ENCODE measurements around the gene MIDN. TPM values are rescaled to one million over a fixed set of nuclear protein-coding genes. Genes with fewer than 3 reads are reported as not detected.

MIDN gene
- total and polyA plus RNA-seq, 2 of the 4 experiments (the other 2 are of a cell fraction) = 2.5 to 26.0 TPM

GRCh38 chr19:1274852-1275259 is 26.5 kb downstream of the MIDN start:
- peak overlapping the region; percentile 96 for H2AFZ ChIP-seq (replicated peaks; ENCODE audit: low read length, poor library complexity)
- no peak overlapping the region for H3K14ac ChIP-seq (replicated peaks; ENCODE audit: low read depth, low read length)
- H3K79me1 ChIP-seq (ENCODE audit: low read depth in 1 of 2, low read length in 2 of 2) = peaks cover 22 to 67% of the 10 kb centered on the region in 2 experiments; a peak in 3 of 4 replicates
- ATAC-seq (ENCODE audit: low read depth) = peak; percentile 1
- peak overlapping the region; percentile 58 for H3K9ac ChIP-seq (ENCODE audit: low read depth, low read length)
- peak overlapping the region; percentile 31 for H3K4me3 ChIP-seq (ENCODE audit: insufficient read depth, low read depth, low read length)
- H3K27ac ChIP-seq (ENCODE audit: insufficient read depth, low read length) = peak overlapping the region; percentile 75
- no peak for TF ChIP-seq MAFK (IDR thresholded peaks at IDR 0.05; ENCODE audit: low read depth, low read length)
- no peak for TF ChIP-seq NFE2L2 (IDR thresholded peaks at IDR 0.05; ENCODE audit: low read depth, low read length)
- TF ChIP-seq CHD1 (IDR thresholded peaks at IDR 0.05; ENCODE audit: low read depth, low read length) = no peak
- TF ChIP-seq, protein P1, sequence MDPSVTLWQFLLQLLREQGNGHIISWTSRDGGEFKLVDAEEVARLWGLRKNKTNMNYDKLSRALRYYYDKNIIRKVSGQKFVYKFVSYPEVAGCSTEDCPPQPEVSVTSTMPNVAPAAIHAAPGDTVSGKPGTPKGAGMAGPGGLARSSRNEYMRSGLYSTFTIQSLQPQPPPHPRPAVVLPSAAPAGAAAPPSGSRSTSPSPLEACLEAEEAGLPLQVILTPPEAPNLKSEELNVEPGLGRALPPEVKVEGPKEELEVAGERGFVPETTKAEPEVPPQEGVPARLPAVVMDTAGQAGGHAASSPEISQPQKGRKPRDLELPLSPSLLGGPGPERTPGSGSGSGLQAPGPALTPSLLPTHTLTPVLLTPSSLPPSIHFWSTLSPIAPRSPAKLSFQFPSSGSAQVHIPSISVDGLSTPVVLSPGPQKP (IDR thresholded peaks at IDR 0.05; ENCODE audit: borderline replicate concordance, low read depth, low read length) = no peak
- TF ChIP-seq, protein P2, sequence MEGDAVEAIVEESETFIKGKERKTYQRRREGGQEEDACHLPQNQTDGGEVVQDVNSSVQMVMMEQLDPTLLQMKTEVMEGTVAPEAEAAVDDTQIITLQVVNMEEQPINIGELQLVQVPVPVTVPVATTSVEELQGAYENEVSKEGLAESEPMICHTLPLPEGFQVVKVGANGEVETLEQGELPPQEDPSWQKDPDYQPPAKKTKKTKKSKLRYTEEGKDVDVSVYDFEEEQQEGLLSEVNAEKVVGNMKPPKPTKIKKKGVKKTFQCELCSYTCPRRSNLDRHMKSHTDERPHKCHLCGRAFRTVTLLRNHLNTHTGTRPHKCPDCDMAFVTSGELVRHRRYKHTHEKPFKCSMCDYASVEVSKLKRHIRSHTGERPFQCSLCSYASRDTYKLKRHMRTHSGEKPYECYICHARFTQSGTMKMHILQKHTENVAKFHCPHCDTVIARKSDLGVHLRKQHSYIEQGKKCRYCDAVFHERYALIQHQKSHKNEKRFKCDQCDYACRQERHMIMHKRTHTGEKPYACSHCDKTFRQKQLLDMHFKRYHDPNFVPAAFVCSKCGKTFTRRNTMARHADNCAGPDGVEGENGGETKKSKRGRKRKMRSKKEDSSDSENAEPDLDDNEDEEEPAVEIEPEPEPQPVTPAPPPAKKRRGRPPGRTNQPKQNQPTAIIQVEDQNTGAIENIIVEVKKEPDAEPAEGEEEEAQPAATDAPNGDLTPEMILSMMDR (conservative IDR thresholded peaks at IDR 0.05; ENCODE audit: low read depth, low read length) = no peak
- no peak for TF ChIP-seq MXI1 (IDR thresholded peaks at IDR 0.05; ENCODE audit: borderline replicate concordance, low read depth, low read length)
- TF ChIP-seq SMC3 (IDR thresholded peaks at IDR 0.05; ENCODE audit: low read depth, low read length) = no peak
- no peak for TF ChIP-seq FOS (IDR thresholded peaks at IDR 0.05; ENCODE audit: low read depth, low read length)
- TF ChIP-seq CEBPB (IDR thresholded peaks at IDR 0.05; ENCODE audit: low read depth, low read length) = no peak
- no peak for TF ChIP-seq MAZ (IDR thresholded peaks at IDR 0.05; ENCODE audit: borderline replicate concordance, low read depth, low read length)
- peak overlapping the region; percentile 34 for H3K4ac ChIP-seq (ENCODE audit: low read depth, low read length)
- no peak overlapping the region for H2BK15ac ChIP-seq (ENCODE audit: low read depth, low read length)
- H2AK5ac ChIP-seq (ENCODE audit: low read depth, low read length) = 0 out of 2 replicates have a peak overlapping the region, but pooled peaks have one; percentile 58
- H3K9me1 ChIP-seq (ENCODE audit: insufficient read depth, low read length) = no peaks in the 10 kb centered on the region; the same call in 1 of the 2 replicates
- H4K5ac ChIP-seq (ENCODE audit: low read depth, low read length) = peak overlapping the region; percentile 33
- no peak overlapping the region for H2BK20ac ChIP-seq (ENCODE audit: low read depth, low read length)
- peaks cover 65% of the 10 kb centered on the region for H4K20me1 ChIP-seq (ENCODE audit: insufficient read depth, low read length)
- 19% methylated on average over 39 of the region's 44 CpGs; no CpG with 5 or more reads in 1 of the 2 experiments for WGBS, 2 experiments (ENCODE audit: extremely low coverage in 2 of 2, insufficient read length in 1 of 2)
- no peak overlapping the region for H3K18ac ChIP-seq (ENCODE audit: low read depth, low read length)
- in situ Hi-C loops (cut with MboI; ENCODE audit: low sequenced_read_pairs) = no loop called here
- H2BK120ac ChIP-seq (ENCODE audit: low read depth, low read length) = no peak overlapping the region
- ChIA-PET CTCF (interaction anchor here (1.0 kb wide), 1 partner anchor 161 kb away, joined by 3 read pairs; no protein-coding TSS in a partner anchor), POLR2A (ENCODE audit: unreplicated experiment) (interaction anchor here (1.0 kb wide), 2 partner anchors 8 to 9 kb away, joined by 5 to 6 read pairs; no protein-coding TSS in a partner anchor)
- peak overlapping the region in 1 of 2 experiments; percentile 30; a peak in 2 of 4 replicates for H4K8ac ChIP-seq (ENCODE audit: low read depth in 2 of 2, low read length in 2 of 2)
- no peak for DNase-seq
- intact Hi-C loops (cut with micrococcal nuclease) = loop anchor here (5.0 kb wide), 2 partner anchors 87 to 132 kb away; partner anchors contain the start of gene DAZAP1
- H2AK9ac ChIP-seq (replicated peaks; ENCODE audit: low read depth, low read length, poor library complexity) = peak overlapping the region; percentile 33
- no peak overlapping the region for H4K91ac ChIP-seq (ENCODE audit: insufficient read depth, low read depth, low read length)
- H3K56ac ChIP-seq (ENCODE audit: extremely low read depth, insufficient read depth, low read length) = no peak overlapping the region; the same call in 1 of the 2 replicates
- dilution Hi-C loops (cut with HindIII; ENCODE audit: low sequenced_read_pairs, unreplicated experiment) = no loop called here
- peaks cover 52% of the 10 kb centered on the region for H3K36me3 ChIP-seq (ENCODE audit: control insufficient read depth, insufficient read depth, low read length)
- H3K4me1 ChIP-seq (ENCODE audit: control insufficient read depth, insufficient read depth, low read length) = peaks cover 25% of the 10 kb centered on the region
- H3K23ac ChIP-seq (ENCODE audit: low read depth, low read length) = peak overlapping the region; percentile 42; the same call in 1 of the 2 replicates
- no peaks in the 10 kb centered on the region for H3K27me3 ChIP-seq (ENCODE audit: control insufficient read depth, insufficient read depth, low read length)
- H3K9me3 ChIP-seq (ENCODE audit: control insufficient read depth, insufficient read depth, low read length) = no peaks in the 10 kb centered on the region
- no TSS peak for BruUV-seq (replicated peaks)
- peak overlapping the region; percentile 35 for H3K4me2 ChIP-seq (ENCODE audit: low read depth, low read length)
- H2BK5ac ChIP-seq (ENCODE audit: low read depth, low read length, poor library complexity, severe bottlenecking) = peak overlapping the region; percentile 67
